Measurements from ENCODE around the gene SLC25A28.
A peak's percentile ranks its signal among the peaks of the same experiment; 100 is the strongest.

DNA sequence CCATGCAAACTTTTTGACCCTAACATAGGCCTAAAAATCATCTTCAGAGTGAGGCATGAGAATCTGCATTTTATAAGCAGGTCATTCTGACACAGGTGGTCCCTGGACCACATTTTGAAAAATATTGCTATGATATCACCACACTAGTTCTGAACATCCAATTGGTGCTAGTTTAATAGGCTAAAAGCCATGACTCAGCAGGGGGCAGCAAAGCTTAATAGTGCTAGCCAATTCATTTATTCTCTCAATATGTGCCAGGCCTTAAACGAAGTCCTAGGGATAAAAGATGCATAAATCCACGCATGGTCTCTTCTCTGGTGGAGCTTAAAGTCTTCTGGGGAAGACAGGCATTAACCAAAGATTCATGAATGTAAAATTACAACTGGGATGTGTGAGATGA, 10.2 kb upstream of the SLC25A28 start:
- TF ChIP-seq, protein P1, sequence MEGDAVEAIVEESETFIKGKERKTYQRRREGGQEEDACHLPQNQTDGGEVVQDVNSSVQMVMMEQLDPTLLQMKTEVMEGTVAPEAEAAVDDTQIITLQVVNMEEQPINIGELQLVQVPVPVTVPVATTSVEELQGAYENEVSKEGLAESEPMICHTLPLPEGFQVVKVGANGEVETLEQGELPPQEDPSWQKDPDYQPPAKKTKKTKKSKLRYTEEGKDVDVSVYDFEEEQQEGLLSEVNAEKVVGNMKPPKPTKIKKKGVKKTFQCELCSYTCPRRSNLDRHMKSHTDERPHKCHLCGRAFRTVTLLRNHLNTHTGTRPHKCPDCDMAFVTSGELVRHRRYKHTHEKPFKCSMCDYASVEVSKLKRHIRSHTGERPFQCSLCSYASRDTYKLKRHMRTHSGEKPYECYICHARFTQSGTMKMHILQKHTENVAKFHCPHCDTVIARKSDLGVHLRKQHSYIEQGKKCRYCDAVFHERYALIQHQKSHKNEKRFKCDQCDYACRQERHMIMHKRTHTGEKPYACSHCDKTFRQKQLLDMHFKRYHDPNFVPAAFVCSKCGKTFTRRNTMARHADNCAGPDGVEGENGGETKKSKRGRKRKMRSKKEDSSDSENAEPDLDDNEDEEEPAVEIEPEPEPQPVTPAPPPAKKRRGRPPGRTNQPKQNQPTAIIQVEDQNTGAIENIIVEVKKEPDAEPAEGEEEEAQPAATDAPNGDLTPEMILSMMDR (IDR thresholded peaks at IDR 0.05): peak; percentile 15 to 39 (median 30)
- TF ChIP-seq POLR2AphosphoS5 (IDR thresholded peaks at IDR 0.05) (no peak), EP300 (IDR thresholded peaks at IDR 0.05; ENCODE audit: low read depth) (no peak)

Data from transverse colon (tissue), 4 donors.